Stimulated activated CD4-positive, alpha-beta T cell treated with anti-CD3 and anti-CD28 coated beads, Interleukin-15, amount 100 ng/mL, for 24 hours (primary cell): Measurements from ENCODE around the gene KCP.
"Not testable (repeated sequence)": the region's sequence is repeated elsewhere in the genome, so short reads cannot be mapped to it uniquely, and the experiment has no call there.

ENCODE experiments used
- DNase-seq: peaks from one replicate; pipeline ENCODE4 v3.0.0-alpha.2; 2020

The KCP gene

GRCh38 chr7:128920913-128921582 lies 10.5 kb upstream of the KCP start:
- no peak for DNase-seq

- DNase-seq: no peak
Observed at GRCh38 chr7:128919881-128920799, 9.6 kb upstream of the KCP start.

GRCh38 chr7:128919241-128919640 lies 8.7 kb upstream of the KCP start:
- DNase-seq: no peak

GRCh38 chr7:128918016-128918665 lies 7.6 kb upstream of the KCP start:
- no peak for DNase-seq

GRCh38 chr7:128917122-128917521 lies 6.6 kb upstream of the KCP start:
- DNase-seq: no peak

GRCh38 chr7:128916643-128916915 lies 6.1 kb upstream of the KCP start:
- no peak for DNase-seq

GRCh38 chr7:128915841-128916642 lies 5.5 kb upstream of the KCP start:
- no peak for DNase-seq

- DNase-seq: no peak
Observed at GRCh38 chr7:128915271-128915819, 4.8 kb upstream of the KCP start.

GRCh38 chr7:128914566-128915151 lies 4.2 kb upstream of the KCP start:
- no peak for DNase-seq

- no peak for DNase-seq
Observed at GRCh38 chr7:128913870-128914565, 3.5 kb upstream of the KCP start.

GRCh38 chr7:128912709-128913495 lies 2.4 kb upstream of the KCP start:
- DNase-seq: not testable (repeated sequence)

GRCh38 chr7:128912281-128912680 lies 1.8 kb upstream of the KCP start:
- DNase-seq: no peak

GRCh38 chr7:128911423-128912031 lies 1.0 kb upstream of the KCP start:
- no peak for DNase-seq

- DNase-seq: no peak
Observed at GRCh38 chr7:128909625-128910568, 612 bp downstream of the KCP start.

- no peak for DNase-seq
Observed at GRCh38 chr7:128908750-128909624, 1.5 kb downstream of the KCP start.

GRCh38 chr7:128906766-128907559 lies 3.5 kb downstream of the KCP start:
- no peak for DNase-seq
